H1 (cell line): ENCODE results near the gene ARHGAP26. TPM values are rescaled to one million over a fixed set of nuclear protein-coding genes. Genes with fewer than 3 reads are reported as not detected.

Experiments used
- FOSL1 ChIP-seq: IDR thresholded peaks from 2 replicates; pipeline ENCODE4 v1.6.1; 2011; ENCODE audit warnings: mild to moderate bottlenecking, low read depth, low read length, moderate library complexity; ENCODE audit not compliant: insufficient read depth
- POU5F1 ChIP-seq: IDR thresholded peaks from 2 replicates; pipeline ENCODE4 v1.6.1; 2011; ENCODE audit warnings: low read depth, mild to moderate bottlenecking, low read length, moderate library complexity
- SP1 ChIP-seq: IDR thresholded peaks from 2 replicates; pipeline ENCODE4 v1.6.1; 2011; ENCODE audit warnings: low read depth, low read length
- polyA plus RNA-seq, 7 experiments: library from polyadenylated mRNA; depleted of rRNA in 3 of 7; stranded (reverse) in 5 of 7; unstranded in 2 of 7; fragments of >200 nt in 5 of 7; fragments of 200-250 nt in 2 of 7; gene quantifications; 1 replicate in 5 of 7; 2 replicates in 1 of 7; 4 replicates in 1 of 7; pipeline versions ENCODE4 v1.2.1 to v1.2.3, GENCODE V29; 2011 to 2013; ENCODE audit warnings: missing spikeins in 2 of 7, mixed read lengths in 2 of 7
- total RNA-seq: library from RNA; stranded (reverse); fragmentation: NEBNext Ultra II Directional; extraction: Animal tissue kit (Norgen Biotek cat#: 25700); gene quantifications from 2 replicates; pipeline ENCODE4 v1.2.1, GENCODE V29; 2021
- TF ChIP-seq, protein P1 (sequence below): IDR thresholded peaks from 2 replicates; pipeline ENCODE4 v1.6.1; 2012; ENCODE audit warnings: low read length, inconsistent platforms

The ARHGAP26 gene
- total and polyA plus RNA-seq, 2 of the 8 experiments (the other 6 are each of a cell fraction or from before 2014, with no cell fraction given): 7.1 to 24.8 TPM

DNA sequence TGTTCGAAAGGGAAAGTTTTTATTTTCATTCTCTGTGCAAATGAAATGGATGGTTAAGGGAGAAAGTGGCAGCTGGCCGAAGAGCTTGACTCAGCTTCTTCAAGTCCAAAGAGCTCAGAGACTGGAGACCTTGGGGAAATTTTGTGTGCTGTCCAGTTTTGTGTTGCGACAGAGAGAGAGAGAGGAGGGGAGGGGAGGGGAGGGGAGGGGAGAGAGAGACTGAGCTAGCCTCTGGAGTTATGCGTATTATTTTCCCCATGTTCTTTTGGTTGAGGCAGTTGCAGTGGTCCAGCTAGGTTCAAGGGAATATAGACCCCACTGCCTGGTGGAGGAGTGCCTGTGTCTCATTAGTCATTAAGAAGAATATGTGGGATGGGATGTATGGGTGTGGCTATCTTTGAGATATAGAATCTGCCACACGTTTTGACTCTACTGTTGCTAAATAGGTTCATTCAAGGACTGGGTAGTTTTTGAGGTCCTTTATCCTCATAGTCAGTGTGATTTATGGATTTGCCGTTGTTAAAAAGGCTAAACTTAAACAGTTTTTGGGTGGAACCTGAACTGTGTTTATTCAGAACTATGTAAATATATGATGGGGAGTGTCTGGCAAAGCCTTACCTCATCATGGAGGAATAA lies 69.7 kb downstream of the ARHGAP26 start (continued):
- TF ChIP-seq, protein P1, sequence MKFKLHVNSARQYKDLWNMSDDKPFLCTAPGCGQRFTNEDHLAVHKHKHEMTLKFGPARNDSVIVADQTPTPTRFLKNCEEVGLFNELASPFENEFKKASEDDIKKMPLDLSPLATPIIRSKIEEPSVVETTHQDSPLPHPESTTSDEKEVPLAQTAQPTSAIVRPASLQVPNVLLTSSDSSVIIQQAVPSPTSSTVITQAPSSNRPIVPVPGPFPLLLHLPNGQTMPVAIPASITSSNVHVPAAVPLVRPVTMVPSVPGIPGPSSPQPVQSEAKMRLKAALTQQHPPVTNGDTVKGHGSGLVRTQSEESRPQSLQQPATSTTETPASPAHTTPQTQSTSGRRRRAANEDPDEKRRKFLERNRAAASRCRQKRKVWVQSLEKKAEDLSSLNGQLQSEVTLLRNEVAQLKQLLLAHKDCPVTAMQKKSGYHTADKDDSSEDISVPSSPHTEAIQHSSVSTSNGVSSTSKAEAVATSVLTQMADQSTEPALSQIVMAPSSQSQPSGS: no peak
- TF ChIP-seq SP1 (no peak), FOSL1 (no peak), POU5F1 (no peak)
